CD8-positive, alpha-beta memory T cell (primary cell): ENCODE data around the gene NTPCR. TPM values are rescaled to one million over a fixed set of nuclear protein-coding genes. Genes with fewer than 3 reads are reported as not detected.
A peak's percentile ranks its signal among the peaks of the same experiment; 100 is the strongest.

Experiments used
- CTCF ChIA-PET: fragments of 350-600 bp; sonication (Branson Sonifier 250); formaldehyde crosslinking; loops from one replicate; lab custom pipeline; 2021; ENCODE audit warnings: antibody characterized with exemption; lab: Charles Lee
- POLR2A ChIA-PET: fragments of 350-600 bp; sonication (Branson Sonifier 250); formaldehyde crosslinking; loops from one replicate; lab custom pipeline; 2021; ENCODE audit warnings: antibody characterized with exemption; lab: Charles Lee
- DNase-seq, 5 donors: peaks; one replicate each; pipeline versions ENCODE4 v3.0.0 to v3.0.0-alpha.2; 2020 to 2022; ENCODE audit warnings: mixed read lengths in 1 of 5
- H3K27ac ChIP-seq: one replicate; pipeline ENCODE4 v1.7.0; 2013; ENCODE audit warnings: low read depth, mild to moderate bottlenecking, low read length, moderate library complexity
- H3K27me3 ChIP-seq: 2 replicates; pipeline ENCODE4 v1.7.0; 2013; ENCODE audit warnings: low read length, mild to moderate bottlenecking; ENCODE audit not compliant: insufficient read depth, poor library complexity, severe bottlenecking
- H3K36me3 ChIP-seq: 2 replicates; pipeline ENCODE4 v1.7.0; 2013; ENCODE audit warnings: mild to moderate bottlenecking, low read length, moderate library complexity; ENCODE audit not compliant: insufficient read depth
- H3K4me1 ChIP-seq: 2 replicates; pipeline ENCODE4 v1.7.0; 2013; ENCODE audit warnings: mild to moderate bottlenecking, low read length, moderate library complexity; ENCODE audit not compliant: insufficient read depth
- H3K4me3 ChIP-seq: 2 replicates; pipeline ENCODE4 v1.7.0; 2013; ENCODE audit warnings: mild to moderate bottlenecking, low read length
- H3K9me3 ChIP-seq: 2 replicates; pipeline ENCODE4 v1.7.0; 2013; ENCODE audit warnings: mild to moderate bottlenecking, low read length
- H3K27ac Mint-ChIP-seq, 8 donors: one replicate each; pipeline ENCODE4 v1.8.0; 2020 to 2021; ENCODE audit warnings: mixed read lengths in 8 of 8, mild to moderate bottlenecking in 6 of 8, inconsistent platforms in 3 of 8, moderate library complexity in 3 of 8
- H3K27me3 Mint-ChIP-seq, 2 donors: one replicate each; pipeline ENCODE4 v1.8.0; 2020 to 2021; ENCODE audit warnings: mixed read lengths in 2 of 2, mild to moderate bottlenecking in 1 of 2, moderate library complexity in 1 of 2
- H3K36me3 Mint-ChIP-seq, 3 donors: one replicate each; pipeline ENCODE4 v1.8.0; 2020 to 2021; ENCODE audit warnings: mixed read lengths in 3 of 3, inconsistent platforms in 1 of 3, mild to moderate bottlenecking in 1 of 3
- H3K4me1 Mint-ChIP-seq, 3 donors: one replicate each; pipeline ENCODE4 v1.8.0; 2020 to 2021; ENCODE audit warnings: mixed read lengths in 3 of 3, inconsistent platforms in 1 of 3, mild to moderate bottlenecking in 1 of 3
- H3K4me3 Mint-ChIP-seq, 7 donors: one replicate each; pipeline ENCODE4 v1.8.0; 2020 to 2021; ENCODE audit warnings: mixed read lengths in 7 of 7, mild to moderate bottlenecking in 6 of 7, moderate library complexity in 4 of 7, inconsistent platforms in 2 of 7
- H3K9me3 Mint-ChIP-seq, 5 donors: one replicate each; pipeline ENCODE4 v1.8.0; 2020 to 2022; ENCODE audit warnings: mixed read lengths in 5 of 5, mild to moderate bottlenecking in 3 of 5, moderate library complexity in 2 of 5, inconsistent platforms in 1 of 5
- polyA plus RNA-seq: library from polyadenylated mRNA; unstranded; fragments of 300-500 nt; fragmentation: Illumina TruSeq; gene quantifications from one replicate; pipeline ENCODE4 v1.2.3, GENCODE V29; 2021
- total RNA-seq, 2 experiments: library from RNA; stranded (reverse); gene quantifications; one replicate each; pipeline ENCODE4 v1.2.3, GENCODE V29; 2021

The NTPCR gene
- total and polyA plus RNA-seq, 3 experiments from 2014 or later, result 28.0 to 31.1 (median 29.0) TPM

DNA sequence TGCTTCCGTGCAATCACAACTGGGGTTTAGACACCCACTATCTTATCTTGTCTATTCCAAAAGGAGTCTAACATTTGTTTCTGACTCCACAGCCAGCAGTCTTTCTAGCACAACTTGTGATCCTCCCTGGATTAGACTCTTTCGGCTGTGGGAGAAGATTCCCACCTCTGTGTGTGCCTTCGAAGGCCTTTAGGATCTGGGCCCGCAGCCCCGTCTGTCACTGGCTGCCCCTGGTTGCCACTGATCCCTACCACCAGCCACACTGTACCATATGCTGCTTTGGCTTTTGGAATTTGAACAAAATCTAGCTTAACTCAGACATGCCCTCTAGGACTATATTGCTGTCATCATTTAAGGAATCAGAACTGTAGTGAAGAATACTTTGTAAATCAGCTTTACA, 18.0 kb downstream of the NTPCR start:
- peaks cover 0 to 22% (median 2%) of the 10 kb centered on the region in 3 donors for H3K4me1 Mint-ChIP-seq

DNA sequence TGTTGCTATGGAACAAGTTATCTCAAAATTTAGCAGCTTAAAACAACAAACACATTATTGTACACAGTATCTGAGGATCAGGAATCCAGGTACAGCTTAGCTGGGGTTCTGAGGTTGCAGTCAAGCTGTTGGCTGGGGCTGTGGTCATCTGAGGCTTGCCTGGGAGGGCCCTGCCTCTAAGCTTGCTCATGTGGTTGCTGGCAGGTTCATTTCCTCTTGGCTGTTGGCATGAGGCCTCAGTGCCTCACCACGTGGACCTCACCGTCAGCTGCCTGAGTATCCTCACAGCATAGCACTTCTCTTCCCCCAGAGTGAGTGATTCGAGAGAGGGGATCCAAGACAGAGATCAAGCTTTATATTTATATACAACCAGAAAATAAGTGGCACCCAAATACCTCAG, 18.6 kb downstream of the NTPCR start:
- no peak overlapping the region for H3K4me3 Mint-ChIP-seq
- H3K27me3 Mint-ChIP-seq, result no peaks in the 10 kb centered on the region
- H3K9me3 Mint-ChIP-seq, result peaks cover 3 to 14% (median 13%) of the 10 kb centered on the region in 5 donors
- H3K4me1 ChIP-seq, result no peaks in the 10 kb centered on the region
- H3K27ac ChIP-seq, result no peak overlapping the region
- no peaks in the 10 kb centered on the region for H3K27me3 ChIP-seq
- no peak overlapping the region for H3K4me3 ChIP-seq
- CTCF ChIA-PET, result interaction anchor here (1.3 kb wide), 1 partner anchor 9 kb away, joined by 3 read pairs; no protein-coding TSS in a partner anchor
- no peak for DNase-seq
- POLR2A ChIA-PET, result no interaction called here
- H3K36me3 Mint-ChIP-seq, result peaks cover 43 to 90% (median 46%) of the 10 kb centered on the region in 3 donors
- H3K36me3 ChIP-seq, result peaks cover 21% of the 10 kb centered on the region
- peak overlapping the region in 1 of 8 donors; percentile 75 for H3K27ac Mint-ChIP-seq
- H3K9me3 ChIP-seq, result peaks cover 9% of the 10 kb centered on the region
- peaks cover 0 to 19% (median 2%) of the 10 kb centered on the region in 3 donors for H3K4me1 Mint-ChIP-seq

More for the DNA sequence above, 18.0 kb downstream of the NTPCR start:
- no peaks in the 10 kb centered on the region for H3K27me3 Mint-ChIP-seq
- Histone ChIP-seq H3K4me1 (no peaks in the 10 kb centered on the region), H3K36me3 (peaks cover 19% of the 10 kb centered on the region), H3K9me3 (peaks cover 4% of the 10 kb centered on the region), H3K27me3 (no peaks in the 10 kb centered on the region), H3K4me3 (no peak overlapping the region), H3K27ac (no peak overlapping the region)
- peaks cover 2 to 8% (median 7%) of the 10 kb centered on the region in 5 donors for H3K9me3 Mint-ChIP-seq
- H3K4me3 Mint-ChIP-seq, result no peak overlapping the region
- H3K36me3 Mint-ChIP-seq, result peaks cover 37 to 87% (median 40%) of the 10 kb centered on the region in 3 donors
- no peak for DNase-seq
- H3K27ac Mint-ChIP-seq, result peak overlapping the region in 1 of 8 donors; percentile 92
- ChIA-PET CTCF (no interaction called here), POLR2A (no interaction called here)

DNA sequence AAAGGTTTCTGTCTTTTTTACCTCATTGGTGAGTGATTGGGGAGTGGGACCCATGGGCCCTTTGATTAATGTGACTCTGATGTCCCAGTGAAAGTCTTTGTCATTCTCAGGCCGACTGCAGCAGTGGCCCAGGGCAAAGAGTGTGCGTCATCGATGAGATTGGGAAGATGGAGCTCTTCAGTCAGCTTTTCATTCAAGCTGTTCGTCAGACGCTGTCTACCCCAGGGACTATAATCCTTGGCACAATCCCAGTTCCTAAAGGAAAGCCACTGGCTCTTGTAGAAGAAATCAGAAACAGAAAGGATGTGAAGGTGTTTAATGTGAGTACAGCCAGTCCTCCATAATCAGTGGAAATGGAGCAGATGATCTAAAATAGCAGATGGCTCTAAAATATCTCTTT, 19.4 kb downstream of the NTPCR start:
- ChIA-PET CTCF (interaction anchor here (1.3 kb wide), 1 partner anchor 8 kb away, joined by 3 read pairs; no protein-coding TSS in a partner anchor), POLR2A (no interaction called here)
- no peak for DNase-seq
- peaks cover 9% of the 10 kb centered on the region for H3K9me3 ChIP-seq
- no peak overlapping the region for H3K27ac ChIP-seq
- no peaks in the 10 kb centered on the region for H3K27me3 Mint-ChIP-seq
- no peak overlapping the region for H3K4me3 Mint-ChIP-seq
- H3K4me3 ChIP-seq, result no peak overlapping the region
- H3K27me3 ChIP-seq, result no peaks in the 10 kb centered on the region
- H3K27ac Mint-ChIP-seq, result peak overlapping the region in 1 of 8 donors; percentile 6
- no peaks in the 10 kb centered on the region for H3K4me1 ChIP-seq
- H3K36me3 ChIP-seq, result peaks cover 21% of the 10 kb centered on the region
- peaks cover 0 to 14% (median 2%) of the 10 kb centered on the region in 3 donors for H3K4me1 Mint-ChIP-seq
- H3K36me3 Mint-ChIP-seq, result peaks cover 50 to 92% (median 50%) of the 10 kb centered on the region in 3 donors
- H3K9me3 Mint-ChIP-seq, result peaks cover 6 to 18% (median 14%) of the 10 kb centered on the region in 5 donors

GRCh38 chr1:232970508-232970907, 20.1 kb downstream of the NTPCR start:
- DNase-seq, result no peak
- H3K4me1 Mint-ChIP-seq, result peaks cover 0 to 14% (median 2%) of the 10 kb centered on the region in 3 donors
- H3K4me1 ChIP-seq, result no peaks in the 10 kb centered on the region
- H3K36me3 Mint-ChIP-seq, result peaks cover 54 to 88% (median 55%) of the 10 kb centered on the region in 3 donors
- H3K36me3 ChIP-seq, result peaks cover 21% of the 10 kb centered on the region
- peaks cover 9% of the 10 kb centered on the region for H3K9me3 ChIP-seq
- H3K4me3 ChIP-seq, result no peak overlapping the region
- no peak overlapping the region for H3K27ac ChIP-seq
- no peak overlapping the region for H3K27ac Mint-ChIP-seq
- no peaks in the 10 kb centered on the region for H3K27me3 Mint-ChIP-seq
- ChIA-PET CTCF (no interaction called here), POLR2A (no interaction called here)
- H3K9me3 Mint-ChIP-seq, result peaks cover 6 to 18% (median 14%) of the 10 kb centered on the region in 5 donors
- no peak overlapping the region for H3K4me3 Mint-ChIP-seq
- H3K27me3 ChIP-seq, result no peaks in the 10 kb centered on the region

- peaks cover 9 to 14% (median 12%) of the 10 kb centered on the region in 3 donors for H3K4me1 Mint-ChIP-seq
- H3K36me3 Mint-ChIP-seq, result peaks cover 54 to 81% (median 55%) of the 10 kb centered on the region in 3 donors
- no peak overlapping the region for H3K27ac ChIP-seq
- peaks cover 13% of the 10 kb centered on the region for H3K4me1 ChIP-seq
- peaks cover 6 to 18% (median 14%) of the 10 kb centered on the region in 5 donors for H3K9me3 Mint-ChIP-seq
- ChIA-PET POLR2A (no interaction called here), CTCF (no interaction called here)
- H3K27me3 ChIP-seq, result no peaks in the 10 kb centered on the region
- H3K9me3 ChIP-seq, result peaks cover 9% of the 10 kb centered on the region
- H3K27me3 Mint-ChIP-seq, result no peaks in the 10 kb centered on the region
- H3K36me3 ChIP-seq, result peaks cover 21% of the 10 kb centered on the region
- no peak for DNase-seq
- no peak overlapping the region for H3K27ac Mint-ChIP-seq
- no peak overlapping the region for H3K4me3 ChIP-seq
- H3K4me3 Mint-ChIP-seq, result no peak overlapping the region
Observed at GRCh38 chr1:232973652-232974611, 23.5 kb downstream of the NTPCR start.

DNA sequence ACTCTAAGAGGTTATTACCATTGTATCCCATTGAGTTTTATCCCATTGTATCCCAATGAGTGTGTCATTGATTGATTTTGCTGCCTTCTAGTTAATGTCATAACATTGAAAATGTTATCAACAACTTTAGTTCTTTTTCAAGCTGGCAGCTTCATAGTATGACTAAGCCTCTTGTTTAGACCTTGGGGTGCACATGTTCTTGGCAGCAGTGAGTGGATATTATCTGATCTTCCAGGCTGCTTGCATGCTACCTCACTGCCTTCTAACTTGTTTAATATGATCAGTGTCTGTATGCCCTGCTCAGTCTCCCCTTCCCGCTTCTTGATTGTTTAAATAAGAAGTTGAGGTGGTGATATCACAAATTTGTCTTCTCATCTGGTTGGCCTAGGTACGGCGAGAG, 24.6 kb downstream of the NTPCR start:
- peaks cover 9% of the 10 kb centered on the region for H3K9me3 ChIP-seq
- DNase-seq, result no peak
- Mint-ChIP-seq H3K4me1 (peaks cover 9 to 14% (median 11%) of the 10 kb centered on the region in 3 donors), H3K9me3 (peaks cover 6 to 18% (median 14%) of the 10 kb centered on the region in 5 donors), H3K27me3 (no peaks in the 10 kb centered on the region), H3K27ac (peak overlapping the region in 1 of 8 donors; percentile 82), H3K4me3 (no peak overlapping the region), H3K36me3 (peaks cover 44 to 73% (median 47%) of the 10 kb centered on the region in 3 donors)
- no peak overlapping the region for H3K27ac ChIP-seq
- H3K4me3 ChIP-seq, result no peak overlapping the region
- CTCF ChIA-PET, result no interaction called here
- no peaks in the 10 kb centered on the region for H3K27me3 ChIP-seq
- peaks cover 14% of the 10 kb centered on the region for H3K4me1 ChIP-seq
- POLR2A ChIA-PET, result no interaction called here
- peaks cover 21% of the 10 kb centered on the region for H3K36me3 ChIP-seq

DNA sequence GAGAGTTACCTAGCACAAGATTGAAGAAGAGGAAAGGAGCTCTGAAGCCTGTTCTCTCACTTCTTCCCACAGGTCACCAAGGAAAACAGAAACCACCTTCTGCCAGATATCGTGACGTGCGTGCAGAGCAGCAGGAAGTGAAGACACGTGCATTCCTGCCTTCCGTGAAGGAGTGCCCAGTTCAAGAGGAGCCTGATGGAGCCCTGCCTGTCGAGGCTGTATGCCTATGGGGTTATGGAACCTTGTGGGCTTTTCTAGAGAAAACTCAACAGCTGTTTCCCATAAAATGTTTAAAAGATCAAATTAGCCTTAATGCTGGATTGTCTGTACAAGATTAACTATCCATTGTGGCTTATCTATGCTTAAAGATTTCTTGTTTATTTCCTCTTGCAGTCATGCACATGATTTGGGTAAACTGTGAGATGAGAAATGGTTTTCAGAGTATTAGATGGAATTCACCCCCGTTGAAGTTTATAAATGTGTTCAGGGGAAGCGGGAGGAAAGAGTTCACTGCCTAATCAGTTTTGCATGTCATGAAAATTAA, 27.8 kb downstream of the NTPCR start:
- H3K4me1 Mint-ChIP-seq, result peaks cover 9 to 19% (median 11%) of the 10 kb centered on the region in 3 donors
- H3K9me3 Mint-ChIP-seq, result peaks cover 4 to 12% (median 9%) of the 10 kb centered on the region in 5 donors
- no peak overlapping the region for H3K4me3 Mint-ChIP-seq
- H3K27ac Mint-ChIP-seq, result peak overlapping the region in 5 of 8 donors; percentile 7 to 89 (median 33)
- peaks cover 7% of the 10 kb centered on the region for H3K9me3 ChIP-seq
- ChIA-PET CTCF (interaction anchor here (0.6 kb wide), 1 partner anchor 9 kb away, joined by 3 read pairs; no protein-coding TSS in a partner anchor), POLR2A (no interaction called here)
- no peaks in the 10 kb centered on the region for H3K27me3 Mint-ChIP-seq
- peaks cover 21 to 47% (median 27%) of the 10 kb centered on the region in 3 donors for H3K36me3 Mint-ChIP-seq
- H3K27ac ChIP-seq, result no peak overlapping the region
- H3K4me3 ChIP-seq, result no peak overlapping the region
- peaks cover 4% of the 10 kb centered on the region for H3K36me3 ChIP-seq
- no peaks in the 10 kb centered on the region for H3K27me3 ChIP-seq
- H3K4me1 ChIP-seq, result peaks cover 14% of the 10 kb centered on the region
- no peak for DNase-seq
